HUES48 (cell line): ENCODE results near the gene ARF5.
A peak's percentile ranks its signal among the peaks of the same experiment; 100 is the strongest.

Source experiments
- H3K27ac ChIP-seq: one replicate; pipeline ENCODE4 v1.7.0; 2013; ENCODE audit warnings: low read depth, low read length, inconsistent platforms
- H3K27me3 ChIP-seq: 2 replicates; pipeline ENCODE4 v1.6.1; 2013; ENCODE audit warnings: mild to moderate bottlenecking, low read length; ENCODE audit not compliant: control insufficient read depth, insufficient read depth
- H3K36me3 ChIP-seq: 2 replicates; pipeline ENCODE4 v1.6.1; 2013; ENCODE audit warnings: low read length; ENCODE audit not compliant: control insufficient read depth, insufficient read depth
- H3K4me1 ChIP-seq: 2 replicates; pipeline ENCODE4 v1.6.1; 2013; ENCODE audit warnings: mild to moderate bottlenecking, low read length; ENCODE audit not compliant: control insufficient read depth, insufficient read depth
- H3K4me3 ChIP-seq: 2 replicates; pipeline ENCODE4 v1.5.1; 2013; ENCODE audit warnings: mild to moderate bottlenecking, low read depth, low read length
- H3K9ac ChIP-seq: 2 replicates; pipeline ENCODE4 v1.6.1; 2013; ENCODE audit warnings: mild to moderate bottlenecking, low read depth, low read length, moderate library complexity
- H3K9me3 ChIP-seq: 2 replicates; pipeline ENCODE4 v1.6.1; 2013; ENCODE audit warnings: low read length; ENCODE audit not compliant: control insufficient read depth, insufficient read depth

ARF5 gene

DNA sequence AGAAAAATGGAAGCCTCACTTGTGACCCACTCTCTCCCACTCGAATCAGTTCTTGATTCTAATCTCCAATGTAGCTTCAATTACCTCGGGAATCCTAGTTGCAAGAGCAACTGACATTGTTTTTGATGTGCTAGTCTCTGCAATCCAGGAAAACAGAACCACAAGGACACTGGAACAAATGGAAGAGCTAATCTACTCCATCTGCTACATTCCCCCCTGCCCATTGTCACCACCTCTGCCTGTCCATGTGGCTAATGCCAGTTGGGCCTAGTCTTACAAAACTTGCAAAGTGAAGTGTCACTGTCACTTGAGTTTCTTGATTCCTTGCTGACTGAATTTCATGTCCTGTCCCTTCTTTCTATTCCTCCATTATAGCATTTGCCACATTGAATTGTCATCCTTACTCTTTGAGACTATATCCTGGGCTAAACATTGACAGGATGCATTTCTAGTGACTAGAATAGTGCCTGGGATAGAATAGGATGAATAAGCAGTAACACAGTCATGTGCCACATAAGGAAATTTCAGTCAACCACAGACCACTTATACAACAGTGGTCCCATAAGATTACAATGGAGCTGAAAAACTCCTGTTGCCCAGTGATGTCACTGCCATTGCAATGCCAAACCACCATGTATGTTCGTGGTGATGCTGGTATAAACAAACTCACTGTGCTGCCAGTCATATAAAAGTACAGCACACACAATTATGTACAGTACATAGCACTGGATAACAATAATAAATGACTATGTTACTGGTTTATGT is 16.3 kb upstream of the ARF5 start:
- Histone ChIP-seq H3K9me3 (no peaks in the 10 kb centered on the region), H3K27ac (no peak overlapping the region), H3K36me3 (no peaks in the 10 kb centered on the region), H3K9ac (no peak overlapping the region), H3K27me3 (no peaks in the 10 kb centered on the region), H3K4me3 (no peak overlapping the region), H3K4me1 (no peaks in the 10 kb centered on the region)

DNA sequence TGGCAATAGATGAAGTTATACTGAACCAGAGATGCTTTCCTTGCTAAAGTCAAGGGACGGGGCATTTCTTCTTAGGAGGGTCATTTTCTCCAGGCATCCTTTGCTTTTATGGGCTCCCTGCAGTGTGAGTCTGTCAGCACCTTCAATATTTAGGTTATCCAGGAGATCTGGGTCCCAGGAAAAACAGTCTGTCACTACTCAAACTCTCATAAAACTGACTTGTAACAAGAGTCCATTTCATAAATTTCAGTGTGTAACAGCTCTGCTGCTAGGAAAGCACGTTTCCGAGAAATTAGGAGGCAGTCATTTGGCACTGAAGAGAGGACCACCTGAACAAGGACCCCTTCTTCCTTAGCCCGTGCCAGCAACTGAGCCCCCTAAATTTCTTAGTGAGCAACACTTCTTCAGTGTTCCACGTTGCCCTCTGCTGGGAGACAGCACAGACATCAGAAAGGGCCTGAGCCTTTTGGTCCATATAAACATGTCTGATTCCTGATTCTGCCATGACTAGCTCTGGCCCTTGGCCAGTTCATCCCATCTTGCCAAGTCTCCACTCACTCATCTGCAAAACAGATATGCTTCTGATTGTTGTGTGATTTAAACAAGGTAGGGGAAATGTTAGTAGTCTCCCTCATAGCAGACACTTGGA is 10.1 kb upstream of the ARF5 start:
- Histone ChIP-seq H3K4me1 (no peaks in the 10 kb centered on the region), H3K4me3 (no peak overlapping the region), H3K36me3 (peaks cover 30% of the 10 kb centered on the region), H3K9me3 (no peaks in the 10 kb centered on the region), H3K27ac (no peak overlapping the region), H3K27me3 (no peaks in the 10 kb centered on the region), H3K9ac (no peak overlapping the region)

DNA sequence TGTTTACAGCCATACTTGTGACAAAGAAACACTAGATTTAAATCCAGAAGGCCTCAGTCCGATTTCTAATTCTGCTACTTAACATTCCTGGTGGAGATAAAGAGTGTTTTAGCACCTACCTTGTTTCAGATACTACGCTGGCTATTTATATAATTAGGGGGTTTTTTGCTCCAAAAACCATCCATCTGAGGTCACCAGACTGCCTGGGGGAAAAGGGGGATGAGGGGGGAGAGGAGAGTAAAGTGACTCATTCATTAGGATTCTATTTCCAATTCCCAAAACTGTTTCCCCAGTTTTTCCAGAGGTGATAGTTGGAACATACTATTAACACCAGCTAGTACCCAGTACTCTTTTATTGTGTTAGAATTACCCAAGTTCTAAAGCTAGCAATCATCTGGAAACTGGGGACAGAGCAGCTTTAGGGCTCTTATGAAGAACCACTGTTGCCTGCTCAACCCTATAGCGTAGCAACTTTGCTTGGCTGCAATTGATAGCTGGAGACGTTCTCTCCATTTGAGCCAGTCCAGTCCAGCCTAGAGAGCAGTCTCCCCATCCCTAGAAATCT is 9.4 kb upstream of the ARF5 start:
- no peaks in the 10 kb centered on the region for H3K9me3 ChIP-seq
- H3K27me3 ChIP-seq = no peaks in the 10 kb centered on the region
- no peak overlapping the region for H3K27ac ChIP-seq
- H3K4me3 ChIP-seq = no peak overlapping the region
- H3K9ac ChIP-seq = no peak overlapping the region
- no peaks in the 10 kb centered on the region for H3K4me1 ChIP-seq
- peaks cover 36% of the 10 kb centered on the region for H3K36me3 ChIP-seq

DNA sequence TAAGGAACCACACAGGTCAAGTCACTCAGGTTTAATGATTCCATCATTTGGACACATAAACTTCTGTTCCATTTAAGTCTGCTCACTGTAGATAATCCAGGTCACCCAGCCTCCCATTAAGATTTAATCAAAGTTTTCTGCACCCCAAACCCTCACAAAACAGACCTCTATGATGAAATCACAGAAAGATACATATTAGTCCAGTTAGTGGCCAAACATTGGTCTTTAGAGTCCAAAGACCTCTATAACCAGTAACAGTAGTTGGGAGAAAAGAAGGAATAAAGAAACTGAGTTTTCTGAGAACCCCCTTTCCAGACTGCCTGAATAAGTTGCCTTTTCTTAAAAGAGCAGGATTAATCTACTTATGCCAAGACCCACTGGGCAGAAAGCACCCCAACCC is 7.6 kb upstream of the ARF5 start:
- no peak overlapping the region for H3K4me3 ChIP-seq
- H3K4me1 ChIP-seq = peaks cover 7% of the 10 kb centered on the region; the same call in 1 of the 2 replicates
- H3K36me3 ChIP-seq = peaks cover 37% of the 10 kb centered on the region
- no peaks in the 10 kb centered on the region for H3K9me3 ChIP-seq
- no peak overlapping the region for H3K27ac ChIP-seq
- H3K9ac ChIP-seq = no peak overlapping the region
- H3K27me3 ChIP-seq = peaks cover under 1% of the 10 kb centered on the region; the same call in 1 of the 2 replicates

DNA sequence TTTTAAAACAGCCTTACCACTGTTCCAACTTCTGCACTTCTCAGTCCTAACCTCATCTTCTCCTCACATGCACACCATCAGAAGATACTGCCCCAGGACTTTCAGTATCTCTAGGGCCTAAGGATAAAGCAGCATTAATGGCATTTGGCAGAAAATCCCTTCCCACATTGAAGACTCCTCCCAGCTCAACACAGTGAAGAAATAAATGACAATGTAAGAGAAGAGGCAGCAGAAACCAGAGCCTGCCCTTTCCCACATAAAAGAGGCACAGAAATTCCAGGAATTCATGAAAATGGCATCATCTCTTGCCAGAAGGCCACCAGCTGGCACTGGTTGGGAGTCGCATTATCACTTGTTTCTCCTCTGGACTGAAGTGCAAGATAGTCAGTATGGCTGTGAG is 6.5 kb upstream of the ARF5 start:
- Histone ChIP-seq H3K36me3 (peaks cover 37% of the 10 kb centered on the region), H3K9ac (no peak overlapping the region), H3K9me3 (no peaks in the 10 kb centered on the region), H3K4me3 (no peak overlapping the region), H3K27me3 (peaks cover 12% of the 10 kb centered on the region), H3K4me1 (peaks cover 8% of the 10 kb centered on the region; the same call in 1 of the 2 replicates), H3K27ac (no peak overlapping the region)

DNA sequence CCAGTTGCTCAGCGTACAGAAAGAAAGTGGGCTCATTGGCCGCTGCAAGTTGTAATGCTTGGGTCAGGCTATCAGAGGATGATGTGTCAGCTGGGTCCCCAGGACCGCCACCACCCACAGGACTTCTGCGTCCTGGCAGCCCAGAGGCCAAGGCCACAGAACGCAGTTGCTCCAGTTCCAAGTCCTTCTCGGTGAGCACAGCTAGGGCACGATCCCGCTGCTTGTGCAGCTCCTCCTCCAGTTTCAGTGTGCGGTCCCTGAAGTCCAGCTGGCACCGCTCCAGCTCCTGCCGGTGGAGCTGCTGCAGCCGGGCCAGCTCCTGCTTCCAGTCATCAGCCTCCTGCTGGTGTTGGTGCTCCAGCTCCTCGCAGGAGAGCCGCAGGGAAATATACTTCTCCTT is 5.8 kb upstream of the ARF5 start:
- H3K27ac ChIP-seq = no peak overlapping the region
- peaks cover 18% of the 10 kb centered on the region for H3K27me3 ChIP-seq
- no peak overlapping the region for H3K9ac ChIP-seq
- no peak overlapping the region for H3K4me3 ChIP-seq
- H3K4me1 ChIP-seq = peaks cover 9% of the 10 kb centered on the region
- H3K9me3 ChIP-seq = no peaks in the 10 kb centered on the region
- H3K36me3 ChIP-seq = peaks cover 37% of the 10 kb centered on the region

DNA sequence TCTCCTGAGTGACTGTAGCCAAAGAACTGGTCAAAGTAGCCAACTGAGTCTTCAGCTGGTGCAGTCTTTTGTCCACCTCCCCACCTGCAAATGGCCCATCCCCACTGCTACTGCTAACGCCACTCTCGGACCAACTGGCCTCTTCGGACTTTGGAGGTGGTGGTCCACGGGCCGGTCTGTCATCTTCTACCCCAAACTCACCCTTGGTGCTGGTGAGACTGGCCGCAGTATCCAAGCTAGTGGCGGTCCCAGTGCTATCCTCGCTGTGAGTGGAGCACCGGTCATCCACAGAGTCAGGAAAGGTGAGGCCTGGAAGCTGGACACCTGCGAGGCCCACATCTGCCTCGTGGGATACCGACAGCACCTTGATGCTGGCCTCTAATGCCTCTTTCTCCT is 3.6 kb upstream of the ARF5 start:
- Histone ChIP-seq H3K36me3 (peaks cover 33% of the 10 kb centered on the region), H3K4me1 (peaks cover 19% of the 10 kb centered on the region), H3K27me3 (peaks cover 24% of the 10 kb centered on the region), H3K4me3 (peak overlapping the region; percentile 93), H3K9ac (peak overlapping the region; percentile 84), H3K9me3 (no peaks in the 10 kb centered on the region), H3K27ac (no peak overlapping the region)

DNA sequence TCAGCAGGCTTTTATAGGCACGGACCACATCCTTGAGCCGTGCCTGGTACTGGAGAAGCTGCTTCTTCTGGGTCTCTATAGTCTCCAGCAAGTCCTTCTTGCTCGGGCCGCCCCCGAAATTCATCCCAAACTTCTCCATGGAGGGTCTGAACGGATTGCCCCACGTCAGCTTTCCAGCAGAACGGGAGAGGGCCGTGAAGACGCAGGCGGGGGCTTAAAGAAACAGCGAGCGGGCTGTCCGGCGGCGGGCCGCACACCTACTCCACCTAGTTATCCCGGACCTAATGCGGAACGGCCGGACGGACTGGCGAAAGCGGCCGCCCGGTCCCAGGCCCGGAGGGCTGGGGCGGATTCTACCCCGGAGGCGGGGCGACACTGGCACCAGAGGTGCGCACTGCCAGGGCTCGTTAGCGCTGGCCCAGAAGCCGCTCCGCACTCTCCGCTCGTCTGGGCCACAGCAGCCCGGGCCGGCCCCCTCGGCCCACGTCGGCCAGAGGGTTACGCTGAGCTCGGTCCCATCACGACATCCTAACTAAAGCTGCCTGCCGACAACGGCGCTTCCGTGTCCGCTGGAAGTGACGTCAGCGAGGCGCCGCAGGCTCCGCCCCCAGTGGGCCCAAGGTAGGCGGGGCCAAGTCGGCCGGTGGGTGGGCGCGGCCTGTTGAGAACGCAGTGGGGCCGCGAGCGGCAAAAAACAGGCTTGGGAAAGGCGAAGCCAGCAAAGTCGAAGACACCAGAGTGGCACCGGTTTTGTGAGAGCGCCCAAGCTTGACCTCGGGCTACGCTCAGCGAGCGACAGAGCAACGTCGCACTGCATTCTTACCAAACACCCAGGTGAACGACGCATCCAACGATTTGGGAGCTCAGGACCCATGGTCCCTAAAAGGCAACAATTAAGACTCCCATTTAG is 2.9 kb upstream of the ARF5 start, which contains the start of gene GCC1:
TSS of gene GCC1 (minus strand) at position 553 of the 910 bp plus-strand sequence. CDS start at position 139, 414 bp downstream.
- peaks cover 24% of the 10 kb centered on the region for H3K27me3 ChIP-seq
- no peaks in the 10 kb centered on the region for H3K9me3 ChIP-seq
- H3K4me1 ChIP-seq = peaks cover 19% of the 10 kb centered on the region
- H3K4me3 ChIP-seq = peak within 1 kb of the TSS; percentile 93
- peak within 1 kb of the TSS; percentile 84 for H3K9ac ChIP-seq
- H3K36me3 ChIP-seq = peaks cover 38% of the 10 kb centered on the region
- H3K27ac ChIP-seq = peak within 1 kb of the TSS; percentile 74

DNA sequence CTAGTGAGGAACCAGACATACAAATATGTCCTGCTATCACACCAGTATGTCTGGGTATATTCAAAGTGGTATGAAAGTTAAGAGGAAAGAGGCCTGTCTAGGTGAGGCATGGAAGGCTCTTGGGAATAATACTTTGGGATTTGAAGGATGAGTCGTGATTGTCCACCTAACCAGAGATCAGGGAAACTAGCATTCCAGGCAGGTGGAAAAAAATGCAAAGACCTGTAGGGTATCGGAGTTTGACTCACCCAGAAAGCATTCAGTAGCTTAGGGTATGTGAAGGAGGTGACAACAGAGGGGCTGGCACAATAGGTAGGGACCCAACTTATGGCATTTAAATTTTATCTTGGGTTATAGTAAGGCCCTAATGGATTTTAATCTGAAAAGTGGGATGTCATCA is 1.9 kb upstream of the ARF5 start:
- Histone ChIP-seq H3K27ac (no peak overlapping the region), H3K9me3 (no peaks in the 10 kb centered on the region), H3K9ac (no peak overlapping the region), H3K27me3 (peaks cover 24% of the 10 kb centered on the region), H3K36me3 (peaks cover 41% of the 10 kb centered on the region), H3K4me1 (peaks cover 19% of the 10 kb centered on the region), H3K4me3 (no peak overlapping the region)

DNA sequence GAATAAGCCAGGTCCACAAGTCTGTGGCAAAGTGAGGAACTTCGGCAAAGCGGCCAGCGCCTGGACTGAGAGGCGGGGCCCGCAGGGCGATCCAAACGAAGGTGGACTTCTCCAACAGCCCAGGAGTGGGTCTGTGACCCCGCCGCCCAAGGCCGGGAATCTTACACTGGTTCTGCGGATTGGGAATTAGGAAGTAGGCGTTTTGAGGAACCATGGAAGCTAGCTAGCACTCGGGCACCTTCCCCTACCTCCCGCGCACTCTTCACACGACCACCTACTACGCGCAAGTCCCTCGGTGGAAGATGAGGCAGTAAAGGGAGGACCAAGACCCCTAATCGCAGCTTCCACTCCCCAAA is 570 bp upstream of the ARF5 start:
- Histone ChIP-seq H3K9me3 (no peaks in the 10 kb centered on the region), H3K27me3 (peaks cover 24% of the 10 kb centered on the region), H3K4me1 (peaks cover 19% of the 10 kb centered on the region), H3K36me3 (peaks cover 33% of the 10 kb centered on the region), H3K27ac (peak overlapping the region; percentile 52), H3K4me3 (peak overlapping the region; percentile 67), H3K9ac (peak overlapping the region; percentile 41; the same call in 1 of the 2 replicates)
